ENCODE data around the gene GARS1.

GARS1 gene

GRCh38 chr7:30681815-30682211 is 87.1 kb downstream of the GARS1 start:
- no peak for DNase-seq (ENCODE audit: low read depth)

DNA sequence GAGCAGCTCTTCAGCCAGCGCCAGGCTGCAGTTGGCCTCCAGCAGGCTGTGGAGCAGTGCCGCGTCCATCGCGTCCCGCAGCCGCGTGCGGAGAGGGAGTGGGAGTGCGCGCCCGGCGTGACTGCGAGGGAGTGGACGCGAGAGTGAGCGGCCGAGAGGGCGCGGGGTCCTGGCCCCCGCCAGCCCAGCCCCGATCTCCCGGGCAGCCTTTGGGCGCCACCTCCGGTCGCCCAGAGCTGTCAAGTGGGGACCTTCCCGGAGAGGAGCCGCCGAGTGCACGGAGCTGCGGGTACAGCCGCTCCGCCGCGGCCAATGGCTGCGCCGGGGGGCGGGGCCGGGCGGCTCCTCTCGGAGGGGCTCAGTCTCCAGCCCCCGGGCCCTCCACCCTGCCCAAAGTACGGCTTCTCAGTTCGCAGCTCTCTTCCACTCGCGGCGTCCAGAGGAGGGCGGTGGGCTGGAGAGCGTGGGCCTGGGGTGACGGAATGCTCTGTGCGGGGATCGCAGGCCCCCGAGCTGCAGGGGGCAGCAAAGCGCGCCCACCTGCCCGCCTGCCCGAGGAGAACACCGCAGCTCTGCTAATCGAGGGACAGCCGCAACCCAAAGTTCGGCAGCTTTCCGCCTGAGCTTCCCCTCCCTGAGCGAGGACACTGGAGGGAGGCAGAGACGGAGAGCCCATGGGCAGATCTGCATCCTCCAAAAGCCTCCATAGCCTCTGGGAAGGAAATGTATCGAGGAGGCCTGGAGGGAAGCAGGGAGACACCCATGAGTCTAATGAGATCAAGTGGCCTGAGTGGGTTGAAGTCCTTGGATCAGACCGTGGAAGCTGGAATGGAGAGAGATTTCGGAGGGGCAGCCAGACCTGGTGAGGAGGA is 87.8 kb downstream of the GARS1 start, which contains the start of gene CRHR2:
CRHR2 (minus strand) TSS at position 245 of the 872 bp plus-strand sequence; CDS start at position 69, 176 bp downstream.
- no peak for DNase-seq (ENCODE audit: low read depth)

DNA sequence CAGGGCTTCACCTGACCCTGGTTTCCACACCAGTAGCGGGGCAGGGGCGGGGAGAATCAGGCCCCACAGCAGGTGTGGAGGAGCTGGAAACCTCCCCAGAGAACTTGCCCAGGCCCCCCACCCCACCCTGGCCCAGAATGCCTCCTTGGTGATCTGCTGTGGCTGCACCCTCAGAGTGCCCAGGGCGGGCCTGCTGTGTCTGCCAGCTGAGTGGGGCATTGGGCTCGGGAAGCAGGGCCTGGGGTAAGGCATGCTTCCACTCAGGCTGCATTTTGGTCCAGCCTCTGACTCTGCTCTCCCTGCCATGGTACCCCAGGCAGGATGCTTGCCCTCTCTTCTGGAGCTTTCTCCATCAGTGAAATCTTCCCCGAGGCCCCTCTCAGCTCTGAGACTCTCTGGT is 88.6 kb downstream of the GARS1 start:
- DNase-seq (ENCODE audit: low read depth) = no peak

All from T follicular helper cell (primary cell).